Fibroblast of mammary gland (primary cell): ENCODE data around the gene STIM2.

Experiments
- DNase-seq: peaks from one replicate; pipeline ENCODE4 v3.0.0-alpha.2; 2010; ENCODE audit warnings: low read depth
- H3K4me3 ChIP-seq: 2 replicates; pipeline ENCODE4 v1.5.1; 2011; ENCODE audit warnings: low read depth, mild to moderate bottlenecking, low read length, moderate library complexity; ENCODE audit not compliant: control insufficient read depth
- TF ChIP-seq, protein P1 (sequence below): conservative IDR thresholded peaks from 2 replicates; pipeline ENCODE4 v1.5.1; 2011; ENCODE audit warnings: low read depth, low read length, inconsistent platforms; ENCODE audit not compliant: control insufficient read depth, insufficient read depth

STIM2 gene

DNA sequence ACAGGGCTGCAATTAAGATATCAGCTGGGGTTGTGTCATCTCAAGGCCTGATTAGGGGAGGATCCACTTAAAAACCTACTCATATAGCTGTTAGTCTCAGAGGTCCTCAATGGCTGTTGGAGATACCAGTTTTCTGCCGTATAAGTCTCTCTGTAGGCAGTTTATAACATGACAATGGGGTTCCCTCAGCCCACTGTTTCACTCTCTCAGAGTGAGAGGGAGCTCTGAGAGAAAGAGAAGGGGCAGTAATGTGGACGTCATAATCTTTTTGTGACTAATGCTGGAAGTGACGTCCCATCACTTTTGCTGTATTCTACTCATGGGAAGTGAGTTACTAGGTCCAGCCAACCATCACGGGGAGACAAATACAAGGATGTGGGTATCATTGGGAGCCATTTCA is 70.3 kb downstream of the STIM2 start:
- DNase-seq, result no peak
- no peak overlapping the region for H3K4me3 ChIP-seq
- TF ChIP-seq, protein P1, sequence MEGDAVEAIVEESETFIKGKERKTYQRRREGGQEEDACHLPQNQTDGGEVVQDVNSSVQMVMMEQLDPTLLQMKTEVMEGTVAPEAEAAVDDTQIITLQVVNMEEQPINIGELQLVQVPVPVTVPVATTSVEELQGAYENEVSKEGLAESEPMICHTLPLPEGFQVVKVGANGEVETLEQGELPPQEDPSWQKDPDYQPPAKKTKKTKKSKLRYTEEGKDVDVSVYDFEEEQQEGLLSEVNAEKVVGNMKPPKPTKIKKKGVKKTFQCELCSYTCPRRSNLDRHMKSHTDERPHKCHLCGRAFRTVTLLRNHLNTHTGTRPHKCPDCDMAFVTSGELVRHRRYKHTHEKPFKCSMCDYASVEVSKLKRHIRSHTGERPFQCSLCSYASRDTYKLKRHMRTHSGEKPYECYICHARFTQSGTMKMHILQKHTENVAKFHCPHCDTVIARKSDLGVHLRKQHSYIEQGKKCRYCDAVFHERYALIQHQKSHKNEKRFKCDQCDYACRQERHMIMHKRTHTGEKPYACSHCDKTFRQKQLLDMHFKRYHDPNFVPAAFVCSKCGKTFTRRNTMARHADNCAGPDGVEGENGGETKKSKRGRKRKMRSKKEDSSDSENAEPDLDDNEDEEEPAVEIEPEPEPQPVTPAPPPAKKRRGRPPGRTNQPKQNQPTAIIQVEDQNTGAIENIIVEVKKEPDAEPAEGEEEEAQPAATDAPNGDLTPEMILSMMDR, result no peak

DNA sequence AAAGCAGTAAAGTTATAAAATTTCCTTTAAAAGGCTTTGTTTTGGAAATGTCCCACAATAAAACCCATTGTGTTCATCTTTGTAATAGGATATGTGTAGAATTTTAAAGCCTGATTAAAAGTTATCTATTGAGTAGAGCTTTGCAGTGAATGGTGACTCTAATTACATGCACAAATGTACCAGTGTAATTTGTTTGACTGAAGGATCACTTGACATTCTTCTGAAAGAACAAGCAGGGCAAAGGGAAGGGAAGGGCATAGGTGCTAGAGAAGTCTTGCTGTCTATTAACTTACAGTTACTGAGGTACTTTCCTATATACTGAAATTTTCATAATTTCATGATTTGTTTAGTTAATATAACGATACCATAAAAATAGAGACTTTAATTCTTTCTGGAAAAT is 70.8 kb downstream of the STIM2 start:
- no peak overlapping the region for H3K4me3 ChIP-seq
- TF ChIP-seq, protein P1, result no peak
- no peak for DNase-seq

DNA sequence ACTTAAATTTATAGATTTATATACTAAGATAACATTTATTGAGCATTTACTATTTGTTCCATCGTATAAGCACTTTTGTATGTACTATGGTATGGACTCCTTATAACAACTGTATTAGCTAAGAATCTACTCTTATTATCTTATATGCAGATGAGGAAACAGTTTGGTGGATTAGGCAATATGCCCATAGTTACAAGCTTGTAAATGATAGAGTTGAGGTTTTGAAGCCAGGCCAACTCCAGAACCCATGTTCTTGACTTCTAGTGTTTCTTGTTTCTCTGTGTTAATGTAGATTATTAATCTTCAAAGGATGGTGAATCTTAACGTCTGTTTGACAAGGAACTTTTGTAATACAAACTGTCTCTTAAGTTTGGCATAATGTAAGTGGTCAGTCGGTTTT is 71.3 kb downstream of the STIM2 start:
- no peak overlapping the region for H3K4me3 ChIP-seq
- TF ChIP-seq, protein P1, result no peak
- peak; percentile 11 for DNase-seq

DNA sequence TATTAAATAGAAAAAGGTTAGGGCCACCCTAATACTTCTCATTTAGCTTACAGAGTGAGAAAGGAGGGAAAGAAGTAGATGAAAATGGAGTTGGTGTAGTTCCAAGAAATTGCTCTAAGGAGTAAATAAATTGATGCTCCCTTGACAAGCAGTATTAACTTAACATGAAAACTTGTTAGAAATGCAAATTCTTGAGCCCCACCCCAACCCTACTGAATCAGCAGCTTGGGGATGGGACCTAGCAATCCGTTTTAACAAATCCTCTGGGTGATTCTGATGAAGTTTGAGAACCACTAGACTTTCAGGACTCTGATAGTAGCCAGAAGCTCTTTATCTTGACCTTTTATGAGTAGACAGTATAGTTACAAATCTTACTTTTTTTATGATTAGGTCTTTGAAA is 74.8 kb downstream of the STIM2 start:
- TF ChIP-seq, protein P1, result no peak
- no peak overlapping the region for H3K4me3 ChIP-seq
- DNase-seq, result no peak

DNA sequence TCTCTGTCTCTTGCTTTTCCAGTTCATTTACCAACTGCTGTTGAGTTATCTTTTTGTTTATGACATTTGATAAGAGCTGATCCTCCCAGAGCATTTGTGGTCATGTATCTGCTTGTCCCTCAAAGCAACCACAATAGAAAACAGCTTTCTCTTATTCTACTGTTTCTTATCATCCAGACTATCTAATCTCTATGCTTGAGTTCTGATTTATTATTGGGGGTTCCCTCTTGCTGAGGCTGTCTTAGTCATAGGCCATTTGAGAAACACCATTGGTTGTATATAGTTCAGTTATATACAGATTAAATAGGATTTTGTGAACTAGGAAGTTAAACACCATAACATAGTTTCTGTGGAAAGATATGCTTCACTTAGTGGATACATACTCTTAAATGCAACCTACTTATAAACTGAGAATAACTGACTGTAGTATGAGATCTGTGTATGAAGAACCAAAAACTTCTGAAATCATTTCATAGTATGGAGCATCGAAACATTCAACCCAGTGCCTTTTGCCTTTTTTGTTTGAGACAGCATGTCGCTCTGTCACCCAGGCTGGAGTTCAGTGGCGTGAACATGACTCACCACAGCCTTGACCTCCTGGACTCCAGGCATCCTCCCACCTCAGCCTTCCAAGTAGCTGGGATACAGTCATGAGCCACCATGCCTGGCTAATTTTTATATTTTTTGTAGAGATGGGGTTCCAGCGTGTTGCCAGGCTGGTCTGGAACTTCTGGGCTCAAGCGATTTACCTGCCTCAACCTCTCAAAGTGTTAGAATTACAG is 75.8 kb downstream of the STIM2 start:
- no peak overlapping the region for H3K4me3 ChIP-seq
- TF ChIP-seq, protein P1, result no peak
- peak; percentile 54 for DNase-seq

DNA sequence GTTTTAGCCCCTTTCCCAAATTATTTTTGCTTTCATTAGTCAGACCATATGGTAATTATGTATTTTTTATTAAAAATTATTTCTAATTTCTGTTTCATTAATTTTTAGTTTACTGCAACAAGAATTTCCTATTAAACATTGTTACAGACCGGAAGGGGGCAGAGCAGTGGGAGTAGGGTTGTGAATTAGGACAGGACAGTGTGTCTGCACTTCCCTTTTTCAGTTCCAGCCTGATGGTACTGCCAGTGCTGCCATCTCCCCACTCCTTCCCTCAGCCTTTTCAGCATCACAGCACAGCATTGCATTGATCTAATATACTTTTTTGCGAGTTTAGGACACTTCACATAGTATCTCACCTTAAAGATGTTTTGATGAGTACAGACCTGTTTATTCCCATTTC is 76.5 kb downstream of the STIM2 start:
- TF ChIP-seq, protein P1, result no peak
- DNase-seq, result no peak
- no peak overlapping the region for H3K4me3 ChIP-seq

DNA sequence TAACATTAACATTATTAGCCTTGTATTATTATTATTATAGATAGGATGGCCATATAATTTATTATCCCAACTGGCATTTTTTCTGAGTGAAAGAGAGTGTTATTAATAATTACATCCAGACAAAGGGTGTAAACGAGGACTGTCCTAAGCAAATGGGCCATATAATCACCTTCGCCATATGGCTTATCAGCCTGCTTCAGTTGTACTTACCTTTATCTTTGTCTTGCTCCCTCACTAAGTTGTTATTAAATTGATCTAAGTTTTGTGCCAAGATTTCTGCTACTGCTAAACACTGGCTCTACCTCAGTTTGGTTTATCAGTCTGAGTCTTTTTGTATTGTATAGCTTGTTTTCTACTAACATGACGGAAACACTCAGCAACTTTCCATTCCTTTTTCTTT is 76.9 kb downstream of the STIM2 start:
- no peak for DNase-seq
- TF ChIP-seq, protein P1, result no peak
- H3K4me3 ChIP-seq, result no peak overlapping the region
